SHP77 treated with DMSO at 0.1 percent for 48 hours (cell line): ENCODE measurements around the gene ATP11B.

Experiments used
- DNase-seq: peaks from one replicate; lab custom pipeline; 2025; lab: John Stamatoyannopoulos, UW

ATP11B gene

DNA sequence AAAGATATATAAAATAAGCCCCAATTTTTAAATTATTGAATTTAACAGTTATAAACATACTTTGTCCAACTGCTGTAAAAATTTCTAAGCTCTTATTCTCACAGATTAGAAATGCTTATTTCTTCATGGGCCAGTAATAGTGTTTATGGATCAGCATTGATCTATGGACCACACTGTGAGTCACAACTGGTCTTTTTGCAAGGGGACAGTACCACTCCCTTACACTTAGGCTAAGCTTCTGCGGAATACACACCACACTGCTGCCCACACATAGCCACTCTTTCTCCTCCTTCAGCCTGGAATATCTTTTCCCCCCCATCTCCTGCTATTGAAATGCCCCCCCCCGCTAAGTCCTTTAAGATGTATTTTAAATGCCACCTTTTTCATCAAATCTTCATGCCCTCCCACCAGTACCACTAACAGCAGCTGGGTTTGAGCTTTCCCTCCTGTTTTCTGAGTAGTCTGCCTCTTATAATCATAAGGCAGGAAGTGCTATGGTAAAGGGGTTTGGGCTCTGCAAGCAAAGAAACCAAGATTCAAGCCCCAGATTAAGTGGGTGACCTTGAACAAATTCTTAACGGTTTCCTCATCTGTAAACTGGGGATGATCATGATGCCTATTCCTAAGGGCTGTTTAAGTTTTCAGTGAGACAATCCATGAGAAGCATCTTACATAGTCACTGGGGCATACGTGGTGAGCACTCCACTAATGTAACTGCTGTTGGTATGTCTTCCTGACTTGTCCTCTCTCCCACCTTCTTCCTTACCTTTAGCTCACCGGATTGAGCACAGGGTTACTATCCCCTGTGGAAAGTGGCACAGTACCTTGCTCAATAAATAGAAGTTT lies 117.9 kb downstream of the ATP11B start:
- DNase-seq: no peak

DNA sequence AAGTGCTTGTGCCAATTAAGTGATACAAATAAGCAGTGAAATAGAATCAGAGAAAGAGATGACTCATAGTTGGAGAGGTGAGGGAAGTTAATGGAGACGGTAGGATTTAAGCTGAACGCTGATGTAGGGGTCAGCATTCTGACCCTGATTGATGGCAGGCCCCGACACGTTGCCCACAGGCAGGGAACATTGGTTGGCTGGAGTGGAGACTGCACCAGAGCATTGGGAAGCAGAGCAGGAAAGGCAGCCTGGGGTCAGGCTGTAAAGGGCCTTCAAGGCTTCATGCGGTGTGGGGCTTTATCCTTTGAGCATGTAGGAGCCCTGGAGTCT lies 118.4 kb downstream of the ATP11B start:
- DNase-seq: no peak

DNA sequence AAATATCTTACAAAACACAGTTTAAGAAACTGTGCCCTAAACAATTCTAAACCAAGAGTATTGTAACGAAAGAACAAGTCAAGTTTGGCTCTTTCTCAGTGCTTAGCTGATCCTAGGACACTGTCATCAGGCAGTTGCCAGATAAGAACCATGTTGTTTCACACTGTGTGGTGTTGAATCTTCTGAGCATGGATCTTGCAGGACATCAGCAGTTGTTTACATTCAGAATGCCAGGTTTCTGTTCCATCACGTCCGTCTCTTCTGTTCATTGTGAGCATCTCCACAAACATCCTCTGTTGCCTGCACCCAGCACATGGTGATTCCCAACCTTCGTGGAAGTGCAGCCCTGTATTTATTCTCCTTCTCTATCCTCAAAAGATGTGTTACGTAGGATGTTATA lies 119.2 kb downstream of the ATP11B start:
- DNase-seq: no peak

DNA sequence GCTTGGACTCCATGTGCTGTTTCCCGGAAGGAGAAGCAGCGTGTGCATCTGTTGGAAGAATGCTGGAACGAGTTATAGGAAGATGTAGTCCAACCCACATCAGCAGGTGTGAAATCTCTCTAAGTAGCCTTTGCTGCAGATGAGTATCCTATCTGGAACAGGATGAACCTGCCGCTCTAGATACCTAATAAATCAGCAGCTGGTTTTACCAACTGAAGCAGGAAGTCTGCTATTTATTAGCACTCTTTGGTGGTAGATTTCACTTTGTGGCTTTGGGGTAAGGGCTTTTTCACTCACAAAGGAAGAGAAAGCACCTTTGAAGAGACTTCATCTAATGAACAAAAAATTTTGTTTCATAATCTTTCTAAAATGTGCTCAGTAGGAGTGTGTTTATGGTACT lies 120.6 kb downstream of the ATP11B start:
- no peak for DNase-seq

DNA sequence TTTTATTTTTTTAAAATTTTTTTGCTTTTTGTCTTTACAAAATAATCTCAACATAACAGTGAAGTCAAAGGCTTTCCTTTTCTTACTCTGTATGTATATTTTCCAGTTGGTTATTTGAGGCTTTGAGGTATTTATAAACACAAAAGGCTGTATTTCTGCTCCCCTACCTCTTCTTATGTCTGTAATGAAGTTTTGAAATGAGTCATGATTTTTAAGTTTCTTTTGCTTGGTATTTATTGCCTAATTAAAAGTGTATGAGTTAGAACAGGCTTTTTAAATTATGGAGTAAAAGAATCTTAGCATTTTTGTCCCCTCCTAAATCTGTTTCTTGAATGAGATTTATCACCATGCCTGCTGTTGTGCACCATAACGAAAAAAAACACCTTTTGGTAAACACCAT lies 121.0 kb downstream of the ATP11B start:
- no peak for DNase-seq

DNA sequence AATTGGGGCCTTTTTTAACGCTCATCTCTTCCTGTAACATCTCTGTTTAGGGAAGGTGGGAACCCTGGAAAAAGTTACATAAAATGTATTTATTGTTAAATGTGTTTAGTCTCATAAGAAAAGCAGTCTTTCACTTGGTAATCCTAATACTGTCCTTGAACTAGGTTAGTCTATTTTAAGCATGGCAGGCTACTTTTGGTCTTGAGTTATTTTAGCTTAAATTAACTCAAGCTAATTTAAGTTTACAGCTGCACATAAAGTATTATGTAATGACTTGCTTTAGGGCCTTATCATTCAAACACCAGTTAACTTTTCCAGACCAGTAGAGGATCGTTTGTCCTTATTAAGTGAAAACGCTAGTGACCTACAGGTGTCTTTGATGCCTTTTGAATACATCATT lies 123.8 kb downstream of the ATP11B start:
- DNase-seq: no peak

DNA sequence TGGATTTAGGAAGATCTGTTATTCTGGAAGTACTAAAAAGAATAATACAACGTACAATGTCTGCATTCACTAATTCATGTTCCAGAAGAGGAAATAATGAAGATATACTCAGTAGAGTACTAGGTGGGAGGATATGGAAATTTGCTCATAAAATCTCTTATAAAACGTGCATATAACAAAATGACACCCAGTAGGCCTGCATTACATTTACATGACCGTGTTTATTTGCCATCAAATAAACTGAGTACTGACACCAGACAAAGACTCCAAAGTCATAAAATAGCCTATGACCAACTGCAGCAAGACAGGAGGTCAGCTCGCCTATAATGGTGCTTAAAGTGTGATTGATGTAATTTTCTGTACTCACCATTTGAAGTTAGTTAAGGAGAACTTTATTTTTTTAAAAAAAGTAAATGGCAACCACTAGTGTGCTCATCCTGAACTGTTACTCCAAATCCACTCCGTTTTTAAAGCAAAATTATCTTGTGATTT lies 126.6 kb downstream of the ATP11B start:
- DNase-seq: no peak

DNA sequence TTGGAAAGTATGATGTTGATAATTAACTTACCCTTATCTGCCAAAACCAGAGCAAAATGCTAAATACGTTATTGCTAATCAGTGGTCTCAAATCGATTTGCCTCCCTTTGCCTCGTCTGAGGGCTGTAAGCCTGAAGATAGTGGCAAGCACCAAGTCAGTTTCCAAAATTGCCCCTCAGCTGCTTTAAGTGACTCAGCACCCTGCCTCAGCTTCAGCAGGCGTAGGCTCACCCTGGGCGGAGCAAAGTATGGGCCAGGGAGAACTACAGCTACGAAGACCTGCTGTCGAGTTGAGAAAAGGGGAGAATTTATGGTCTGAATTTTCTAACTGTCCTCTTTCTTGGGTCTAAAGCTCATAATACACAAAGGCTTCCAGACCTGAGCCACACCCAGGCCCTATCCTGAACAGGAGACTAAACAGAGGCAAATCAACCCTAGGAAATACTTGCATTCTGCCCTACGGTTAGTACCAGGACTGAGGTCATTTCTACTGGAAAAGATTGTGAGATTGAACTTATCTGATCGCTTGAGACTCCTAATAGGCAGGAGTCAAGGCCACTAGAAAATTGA lies 127.3 kb downstream of the ATP11B start:
- no peak for DNase-seq

DNA sequence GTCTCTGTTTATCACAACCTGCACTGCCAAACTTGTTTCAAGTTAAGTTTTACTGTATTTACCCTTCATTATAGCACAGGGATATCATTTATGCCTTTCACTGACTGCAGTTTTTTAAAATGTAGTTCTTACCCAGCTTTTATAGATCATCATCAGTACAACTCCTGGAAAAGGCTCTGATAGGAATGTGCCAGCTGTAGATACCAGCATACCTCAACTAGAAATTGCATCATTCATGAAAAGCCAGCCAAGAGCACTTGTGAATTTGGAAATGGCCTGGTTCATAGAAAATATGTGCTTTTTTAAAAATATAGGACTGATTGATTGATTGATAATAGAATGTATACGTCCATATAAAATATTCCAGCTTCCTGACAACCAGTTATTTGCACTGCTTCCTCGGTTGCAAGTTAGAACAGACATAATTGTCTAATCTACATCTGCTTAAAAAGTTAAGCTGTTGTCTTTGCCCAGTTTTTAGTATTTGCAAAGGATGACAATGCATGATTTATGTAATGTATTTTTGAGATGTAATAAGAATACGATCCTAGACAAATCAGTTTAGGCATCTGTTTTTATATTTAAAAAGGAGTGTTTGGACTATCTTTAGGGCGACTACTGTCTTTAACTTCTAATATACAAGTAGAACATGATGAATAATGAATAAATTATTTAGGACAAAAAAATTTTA lies 128.5 kb downstream of the ATP11B start:
- DNase-seq: no peak

DNA sequence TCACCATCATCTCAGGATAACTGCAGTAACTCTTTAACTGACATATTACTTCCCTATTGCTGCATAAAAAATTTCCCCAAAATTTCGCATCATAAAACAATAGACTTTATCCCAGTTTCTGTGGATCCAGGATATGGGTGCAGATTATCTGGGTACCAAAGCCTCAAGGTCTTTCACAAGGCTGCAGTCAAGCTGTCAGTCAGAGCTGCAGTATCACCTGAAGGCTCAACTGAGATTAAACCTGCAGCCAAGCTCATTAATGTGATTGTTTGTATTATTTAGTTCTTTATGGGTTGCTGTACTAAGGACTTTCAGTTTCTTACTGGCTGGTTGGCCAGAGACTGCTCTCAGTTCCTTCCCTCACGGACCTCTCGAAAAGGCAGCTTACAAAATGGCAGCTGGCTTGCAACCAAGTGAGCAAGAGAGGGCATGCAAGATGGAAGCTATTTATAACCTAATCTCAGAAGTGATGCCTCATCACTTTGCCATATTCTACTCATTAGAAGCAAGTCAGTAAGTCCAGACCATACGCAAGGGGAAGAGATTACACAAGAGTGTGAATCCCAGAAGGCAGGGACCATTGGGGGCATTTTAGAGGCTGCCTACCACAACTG lies 132.1 kb downstream of the ATP11B start:
- no peak for DNase-seq

DNA sequence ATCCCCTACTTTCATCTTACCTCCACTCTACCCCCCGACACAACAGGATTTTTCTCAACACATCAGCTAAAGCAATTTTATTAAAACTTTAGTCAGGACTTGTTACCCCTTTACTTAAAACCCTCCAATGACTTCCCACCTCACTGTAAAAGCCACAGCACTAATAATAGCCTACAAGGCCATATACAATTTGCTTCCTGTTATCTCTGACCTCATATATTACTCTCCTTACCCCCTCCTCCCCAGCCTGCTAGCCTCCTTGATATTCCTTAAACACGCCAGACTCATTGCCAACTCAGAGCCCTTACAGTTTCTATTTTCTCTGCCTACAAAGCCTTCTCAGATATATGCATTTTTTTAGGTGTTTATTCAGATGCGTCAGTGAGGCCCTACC lies 132.6 kb downstream of the ATP11B start:
- DNase-seq: no peak

DNA sequence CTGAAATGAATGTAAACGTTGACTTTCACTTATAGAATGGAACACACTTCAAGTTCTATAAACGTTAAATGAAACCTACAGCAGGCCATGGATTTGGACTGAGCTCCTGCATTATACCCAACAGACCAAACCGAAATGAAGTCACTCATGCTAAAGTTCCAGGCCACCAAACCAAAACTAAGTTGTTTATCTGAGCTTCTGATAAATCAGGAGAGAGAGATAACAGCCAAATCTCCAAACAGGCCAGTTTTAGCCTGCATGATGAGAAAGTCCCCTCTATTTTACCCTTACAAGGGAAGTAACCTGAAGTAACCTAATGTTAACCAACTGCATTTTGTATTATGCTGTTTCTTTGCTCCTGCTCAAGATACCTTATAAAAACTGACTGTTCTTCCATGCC lies 142.5 kb downstream of the ATP11B start:
- no peak for DNase-seq

DNA sequence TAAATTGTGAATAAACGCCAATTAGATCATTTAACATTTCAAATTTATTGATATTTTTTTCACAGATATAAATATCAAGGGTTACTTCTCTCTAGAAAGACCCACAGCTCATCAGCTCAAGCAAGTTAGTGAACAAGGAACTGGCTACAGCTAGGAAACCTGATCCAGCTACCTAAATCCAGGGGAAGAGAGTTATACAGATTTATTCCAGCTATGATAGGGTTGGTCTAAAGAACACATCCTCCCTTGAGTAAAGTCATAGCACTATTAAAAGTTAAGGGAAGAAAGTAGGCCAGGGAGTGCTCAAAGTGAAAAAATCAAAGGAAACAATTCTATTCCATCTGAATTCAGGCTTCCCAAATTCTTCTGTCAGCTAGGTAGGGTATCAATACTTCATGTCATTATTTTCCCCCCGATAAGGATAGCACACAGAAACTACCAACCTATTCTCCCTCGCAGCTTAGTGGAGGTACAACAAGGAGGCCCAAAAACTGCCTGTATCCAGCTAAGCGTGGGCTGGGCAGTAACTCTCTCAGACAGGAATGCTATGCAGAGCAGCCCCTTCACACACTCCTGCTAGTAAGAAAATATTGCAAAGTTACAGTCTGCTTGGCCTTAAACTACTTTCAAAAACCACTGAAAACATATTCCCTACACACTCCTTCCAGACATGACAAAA lies 143.1 kb downstream of the ATP11B start:
- no peak for DNase-seq

DNA sequence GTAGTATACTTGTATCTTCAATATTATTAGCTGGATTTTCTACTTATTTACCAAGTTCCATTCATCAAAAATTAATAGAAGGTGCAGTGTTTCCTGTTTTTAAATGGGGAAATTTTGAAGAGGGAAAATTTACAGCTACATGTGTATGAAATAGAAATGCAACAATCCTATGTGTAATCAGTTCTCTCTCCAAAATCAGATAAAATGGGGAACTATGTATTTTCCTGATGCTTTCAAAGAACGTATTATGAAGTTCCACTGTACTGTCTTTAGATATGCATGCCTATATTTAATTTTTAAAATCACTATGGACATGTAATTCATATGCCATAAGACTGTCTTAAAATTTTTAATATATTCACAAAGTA lies 143.6 kb downstream of the ATP11B start:
- DNase-seq: no peak

DNA sequence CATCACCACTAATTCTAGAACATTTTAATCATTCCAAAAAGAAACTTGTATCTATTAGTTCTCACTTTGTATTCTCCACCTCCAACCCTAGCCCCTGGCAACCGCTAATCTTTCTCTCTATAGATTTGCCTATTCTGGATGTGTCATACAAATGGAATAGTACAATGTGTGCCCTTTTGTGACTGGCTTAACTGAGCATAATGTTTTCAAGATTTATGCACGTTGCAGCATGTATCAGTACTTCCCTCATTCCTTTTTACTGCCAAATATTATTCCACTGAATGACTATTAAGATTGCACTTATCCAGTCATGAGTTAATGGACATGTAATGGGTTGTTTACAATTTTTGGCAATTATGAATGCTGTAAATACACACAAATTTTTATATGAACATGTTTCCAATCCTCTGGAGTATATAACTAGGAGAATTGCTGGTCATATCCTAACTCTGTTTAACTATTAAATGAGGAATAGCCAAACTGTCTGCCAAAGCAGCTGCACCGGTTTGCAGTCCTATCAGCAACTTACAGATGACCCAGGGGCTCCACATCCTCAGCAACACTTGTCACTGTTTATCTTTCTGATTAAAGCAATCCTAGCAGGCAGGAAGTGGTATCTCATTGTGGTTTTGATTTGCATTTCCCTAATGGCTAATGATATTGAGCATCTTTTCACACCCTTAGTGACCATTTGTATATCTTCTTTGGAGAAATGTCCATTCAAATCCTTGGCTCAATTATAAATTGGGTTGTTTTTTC lies 144.2 kb downstream of the ATP11B start:
- DNase-seq: no peak

DNA sequence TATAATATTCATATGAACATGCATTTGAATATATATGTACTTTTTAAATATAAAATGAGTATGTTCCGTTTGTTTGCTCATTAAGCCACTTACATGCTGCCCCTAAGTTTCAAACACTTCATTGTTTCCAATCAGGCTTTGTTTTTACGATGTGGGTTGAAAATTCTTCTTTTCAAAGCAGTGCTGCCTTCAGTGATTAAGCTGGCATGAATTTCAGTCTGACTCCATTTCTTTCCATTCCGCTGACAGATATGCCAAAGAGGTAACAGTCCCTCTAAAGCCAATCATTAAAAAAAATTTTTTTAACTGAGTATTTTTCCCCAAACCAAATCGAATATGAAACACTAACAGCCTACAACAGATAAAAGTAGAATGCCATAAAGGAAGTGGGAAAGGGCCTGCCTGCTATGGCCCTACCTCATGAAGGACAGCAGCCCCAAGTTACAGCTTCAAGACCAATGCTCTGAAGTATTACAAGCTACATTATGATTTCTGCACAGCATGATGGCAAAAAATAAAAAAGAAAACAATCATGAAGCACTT lies 147.0 kb downstream of the ATP11B start:
- no peak for DNase-seq

DNA sequence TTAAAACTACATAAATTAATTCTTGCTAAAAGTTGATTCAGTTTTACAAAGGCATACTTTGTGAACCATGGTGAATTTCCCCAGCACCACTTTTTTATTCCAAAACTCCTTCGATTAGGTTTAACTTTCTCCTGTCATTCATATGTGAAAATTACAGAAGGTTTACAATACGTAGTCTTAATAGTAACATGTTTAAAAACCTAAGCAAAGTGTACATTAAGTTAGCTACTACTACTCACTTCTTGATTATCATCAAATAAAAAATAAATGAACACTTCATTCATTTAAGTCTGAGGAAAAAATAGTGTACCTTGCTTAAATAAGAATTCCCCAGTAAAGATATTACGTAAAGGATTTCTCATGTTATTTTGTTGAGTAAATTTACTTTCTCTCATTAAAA lies 148.4 kb downstream of the ATP11B start:
- no peak for DNase-seq

DNA sequence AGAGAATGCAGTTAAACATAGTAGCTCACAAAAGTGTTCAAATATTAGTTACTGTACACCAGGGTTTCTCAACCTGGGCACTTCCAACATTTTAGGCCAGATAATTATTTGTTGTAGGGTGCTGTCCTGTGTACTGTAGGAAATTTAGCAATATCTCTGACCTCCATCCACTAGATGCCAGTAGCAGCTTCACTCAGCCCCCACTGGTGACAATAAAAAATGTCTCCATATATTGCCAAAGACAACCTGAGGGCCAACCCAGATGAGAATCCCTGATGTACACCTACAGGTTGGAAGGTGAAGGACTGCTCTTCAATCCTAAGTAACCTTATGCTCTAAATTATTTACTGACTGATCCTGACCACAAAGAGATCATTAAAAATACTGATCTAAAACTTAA lies 154.6 kb downstream of the ATP11B start:
- no peak for DNase-seq

DNA sequence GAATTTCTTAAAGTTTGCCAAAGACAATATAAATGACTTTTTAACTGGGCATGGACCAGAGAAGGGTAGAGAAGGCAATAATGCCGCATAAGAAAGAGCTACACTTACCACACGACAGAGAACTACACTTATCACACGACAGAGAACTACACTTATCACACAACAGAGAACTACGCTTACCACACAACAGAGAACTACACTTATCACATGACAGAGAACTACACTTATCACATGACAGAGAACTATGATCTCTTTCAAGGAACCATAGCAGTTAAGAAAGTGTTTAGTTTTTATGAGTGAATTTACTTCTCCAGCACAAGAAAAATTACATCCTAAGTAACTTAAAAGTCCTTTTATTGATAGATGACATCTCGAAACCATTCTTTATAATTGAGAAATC lies 155.0 kb downstream of the ATP11B start:
- DNase-seq: no peak

DNA sequence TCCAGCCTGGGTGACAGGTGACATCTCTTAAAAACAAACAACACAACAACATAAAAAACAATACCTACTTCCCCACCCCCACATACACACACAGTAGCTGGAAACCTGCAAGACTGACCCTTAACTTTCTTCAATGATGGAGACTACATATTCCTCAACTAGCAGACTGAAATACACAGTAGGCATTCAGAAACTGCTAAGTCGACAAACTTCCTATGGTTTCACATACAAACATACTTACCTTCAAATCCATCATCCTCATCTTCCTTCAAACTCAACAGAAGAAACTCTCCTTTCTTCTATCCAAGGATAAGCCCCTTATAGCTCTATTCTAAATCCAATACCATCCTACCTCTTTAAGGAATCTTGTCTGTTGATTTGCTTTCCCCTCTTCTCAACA lies 156.4 kb downstream of the ATP11B start:
- DNase-seq: no peak

DNA sequence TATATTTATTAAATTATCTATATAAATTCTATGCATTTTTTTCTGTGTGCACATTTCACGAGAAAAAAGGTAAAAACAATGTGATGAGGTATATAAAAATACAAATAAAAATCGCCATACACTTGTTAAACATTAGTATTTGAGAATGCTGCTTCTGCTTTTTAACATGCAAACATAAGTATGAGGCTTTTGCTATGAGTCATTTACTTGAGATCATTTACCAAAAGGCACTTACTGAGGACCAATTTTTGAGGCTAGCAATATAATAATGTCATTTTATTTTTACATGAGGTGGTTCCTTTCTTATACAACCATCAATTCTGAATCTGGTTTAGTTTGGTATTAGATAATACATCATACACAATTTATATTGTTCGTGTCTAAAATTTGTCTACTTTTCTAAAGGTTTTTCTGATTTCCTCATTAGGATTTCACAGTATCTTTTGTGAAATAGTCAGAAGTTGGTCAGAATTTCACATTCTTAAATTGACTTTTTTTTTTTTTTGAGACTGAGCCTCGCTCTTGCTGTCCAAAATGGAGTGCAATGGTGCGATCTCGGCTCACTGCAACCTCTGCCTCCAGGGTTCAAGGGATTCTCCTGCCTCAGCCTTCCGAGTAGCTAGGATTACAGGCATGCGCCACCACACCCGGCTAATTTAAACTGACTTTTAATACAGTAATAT lies 161.4 kb downstream of the ATP11B start:
- no peak for DNase-seq
